Upper lobe of left lung (tissue), 4 donors: ENCODE data around the gene GLUD1.

Experiments used
- CTCF ChIP-seq, 6 experiments: fragments of 450-650 bp in 4 of 6; fragments of 200-600 bp in 2 of 6; sonication (generic) in 2 of 6; IDR thresholded peaks; one replicate each; pipeline ENCODE4 v1.5.1; 2016 to 2019; ENCODE audit warnings: antibody characterized with exemption in 6 of 6
- EP300 ChIP-seq, 4 donors: sonication (generic); formaldehyde crosslinking; IDR thresholded peaks; one replicate each; pipeline ENCODE4 v1.5.1; 2017; ENCODE audit warnings: antibody characterized with exemption in 4 of 4, control low read depth in 2 of 4

- no peak for TF ChIP-seq CTCF (IDR thresholded peaks at IDR 0.05)
- TF ChIP-seq EP300 (IDR thresholded peaks at IDR 0.05) = no peak
Observed at GRCh38 chr10:87000491-87000890, 94.2 kb downstream of the GLUD1 start.
